Middle frontal gyrus (tissue), 1 donor: ENCODE results near the gene GLDC.

Experiments
- DNase-seq: peaks from one replicate; pipeline ENCODE4 v3.0.0-alpha.2; 2015; ENCODE audit warnings: low spot score; ENCODE audit errors: extremely low spot score

GLDC gene

GRCh38 chr9:6620796-6621195, 24.7 kb downstream of the GLDC start:
- no peak for DNase-seq

- no peak for DNase-seq
Observed at GRCh38 chr9:6620353-6620752, 25.2 kb downstream of the GLDC start.

- peak; percentile 64 for DNase-seq
Observed at GRCh38 chr9:6619909-6620308, 25.6 kb downstream of the GLDC start.

- no peak for DNase-seq
Observed at GRCh38 chr9:6616951-6617602, 28.5 kb downstream of the GLDC start.

- DNase-seq, result no peak
Observed at GRCh38 chr9:6614489-6614888, 31.0 kb downstream of the GLDC start.

GRCh38 chr9:6611865-6612264, 33.7 kb downstream of the GLDC start:
- no peak for DNase-seq

- DNase-seq, result no peak
Observed at GRCh38 chr9:6610073-6610472, 35.5 kb downstream of the GLDC start.

GRCh38 chr9:6609497-6610016, 36.0 kb downstream of the GLDC start:
- no peak for DNase-seq

- no peak for DNase-seq
Observed at GRCh38 chr9:6605202-6605601, 40.3 kb downstream of the GLDC start.

GRCh38 chr9:6600426-6600825, 45.1 kb downstream of the GLDC start:
- DNase-seq, result no peak

- DNase-seq, result no peak
Observed at GRCh38 chr9:6600006-6600405, 45.5 kb downstream of the GLDC start.

- DNase-seq, result no peak
Observed at GRCh38 chr9:6598249-6598725, 47.2 kb downstream of the GLDC start.

GRCh38 chr9:6592791-6593190, 52.7 kb downstream of the GLDC start:
- DNase-seq, result no peak

GRCh38 chr9:6592231-6592630, 53.3 kb downstream of the GLDC start:
- no peak for DNase-seq

- no peak for DNase-seq
Observed at GRCh38 chr9:6590772-6591384, 54.7 kb downstream of the GLDC start.

GRCh38 chr9:6590334-6590733, 55.2 kb downstream of the GLDC start:
- no peak for DNase-seq

GRCh38 chr9:6584881-6585597, 60.5 kb downstream of the GLDC start:
- peak; percentile 42 for DNase-seq

GRCh38 chr9:6581253-6581652, 64.3 kb downstream of the GLDC start:
- no peak for DNase-seq

GRCh38 chr9:6579613-6580012, 65.9 kb downstream of the GLDC start:
- no peak for DNase-seq

- peak; percentile 53 for DNase-seq
Observed at GRCh38 chr9:6576987-6577386, 68.5 kb downstream of the GLDC start.

- DNase-seq, result no peak
Observed at GRCh38 chr9:6575324-6576034, 70.0 kb downstream of the GLDC start.

- DNase-seq, result peak; percentile 23
Observed at GRCh38 chr9:6567140-6567591, 78.4 kb downstream of the GLDC start.
